A673 (cell line): ENCODE results near the gene GOLGA1.

Experiments
- EZH2 ChIP-seq: fragments of 200-600 bp; sonication (generic); IDR thresholded peaks from 2 replicates; pipeline ENCODE4 v1.6.1; 2017; ENCODE audit warnings: borderline replicate concordance, low read depth, mild to moderate bottlenecking, mixed read lengths, antibody characterized with exemption, low read length; ENCODE audit not compliant: poor library complexity, severe bottlenecking
- TF ChIP-seq, protein P1 (sequence below): fragments of 300-800, 200-600 bp; sonication (generic); conservative IDR thresholded peaks from 2 replicates; pipeline ENCODE4 v1.5.1; 2017; ENCODE audit warnings: low read depth, mild to moderate bottlenecking, antibody characterized with exemption, low read length, moderate library complexity, mixed read lengths

- TF ChIP-seq, protein P1, sequence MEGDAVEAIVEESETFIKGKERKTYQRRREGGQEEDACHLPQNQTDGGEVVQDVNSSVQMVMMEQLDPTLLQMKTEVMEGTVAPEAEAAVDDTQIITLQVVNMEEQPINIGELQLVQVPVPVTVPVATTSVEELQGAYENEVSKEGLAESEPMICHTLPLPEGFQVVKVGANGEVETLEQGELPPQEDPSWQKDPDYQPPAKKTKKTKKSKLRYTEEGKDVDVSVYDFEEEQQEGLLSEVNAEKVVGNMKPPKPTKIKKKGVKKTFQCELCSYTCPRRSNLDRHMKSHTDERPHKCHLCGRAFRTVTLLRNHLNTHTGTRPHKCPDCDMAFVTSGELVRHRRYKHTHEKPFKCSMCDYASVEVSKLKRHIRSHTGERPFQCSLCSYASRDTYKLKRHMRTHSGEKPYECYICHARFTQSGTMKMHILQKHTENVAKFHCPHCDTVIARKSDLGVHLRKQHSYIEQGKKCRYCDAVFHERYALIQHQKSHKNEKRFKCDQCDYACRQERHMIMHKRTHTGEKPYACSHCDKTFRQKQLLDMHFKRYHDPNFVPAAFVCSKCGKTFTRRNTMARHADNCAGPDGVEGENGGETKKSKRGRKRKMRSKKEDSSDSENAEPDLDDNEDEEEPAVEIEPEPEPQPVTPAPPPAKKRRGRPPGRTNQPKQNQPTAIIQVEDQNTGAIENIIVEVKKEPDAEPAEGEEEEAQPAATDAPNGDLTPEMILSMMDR, result no peak
- no peak for TF ChIP-seq EZH2
Observed at GRCh38 chr9:124947727-124948391, 7.0 kb upstream of the GOLGA1 start.
